ENCODE results near the gene GREM1. TPM values are rescaled to one million over a fixed set of nuclear protein-coding genes. Genes with fewer than 3 reads are reported as not detected.

The GREM1 gene
- total RNA-seq, 1 donor from 2014 or later, result 3.7 TPM

GRCh38 chr15:32718821-32719716 is 1.3 kb downstream of the GREM1 start:
- Histone ChIP-seq H3K4me3 (ENCODE audit: low read depth, low read length) (no peak overlapping the region), H3K36me3 (ENCODE audit: control insufficient read depth, insufficient read depth, low read length) (no peaks in the 10 kb centered on the region), H3K27me3 (ENCODE audit: control insufficient read depth, insufficient read depth, low read length) (peaks cover 42% of the 10 kb centered on the region)
- TF ChIP-seq CTCF (IDR thresholded peaks at IDR 0.05; ENCODE audit: insufficient read depth, low read length, severe bottlenecking), result no peak
- DNase-seq (ENCODE audit: low read depth), result no peak
- no peak for FAIRE-seq

- no peaks in the 10 kb centered on the region for H3K36me3 ChIP-seq (ENCODE audit: control insufficient read depth, insufficient read depth, low read length)
- FAIRE-seq, result no peak
- no peak for TF ChIP-seq CTCF (IDR thresholded peaks at IDR 0.05; ENCODE audit: insufficient read depth, low read length, severe bottlenecking)
- peaks cover 32% of the 10 kb centered on the region for H3K27me3 ChIP-seq (ENCODE audit: control insufficient read depth, insufficient read depth, low read length)
- DNase-seq (ENCODE audit: low read depth), result no peak
- H3K4me3 ChIP-seq (ENCODE audit: low read depth, low read length), result no peak overlapping the region
Measured at GRCh38 chr15:32721596-32721995, 3.8 kb downstream of the GREM1 start.

- Histone ChIP-seq H3K4me3 (ENCODE audit: low read depth, low read length) (no peak overlapping the region), H3K36me3 (ENCODE audit: control insufficient read depth, insufficient read depth, low read length) (no peaks in the 10 kb centered on the region), H3K27me3 (ENCODE audit: control insufficient read depth, insufficient read depth, low read length) (peaks cover 27% of the 10 kb centered on the region)
- FAIRE-seq (no peak), DNase-seq (ENCODE audit: low read depth) (no peak)
- TF ChIP-seq CTCF (IDR thresholded peaks at IDR 0.05; ENCODE audit: insufficient read depth, low read length, severe bottlenecking), result no peak
Measured at GRCh38 chr15:32722136-32722535, 4.3 kb downstream of the GREM1 start.

GRCh38 chr15:32723171-32723948 is 5.6 kb downstream of the GREM1 start:
- TF ChIP-seq CTCF (IDR thresholded peaks at IDR 0.05; ENCODE audit: insufficient read depth, low read length, severe bottlenecking), result no peak
- peaks cover 19% of the 10 kb centered on the region for H3K27me3 ChIP-seq (ENCODE audit: control insufficient read depth, insufficient read depth, low read length)
- DNase-seq (ENCODE audit: low read depth) (no peak), FAIRE-seq (no peak)
- no peaks in the 10 kb centered on the region for H3K36me3 ChIP-seq (ENCODE audit: control insufficient read depth, insufficient read depth, low read length)
- no peak overlapping the region for H3K4me3 ChIP-seq (ENCODE audit: low read depth, low read length)

GRCh38 chr15:32729700-32730395 is 12.0 kb downstream of the GREM1 start:
- no peaks in the 10 kb centered on the region for H3K36me3 ChIP-seq (ENCODE audit: control insufficient read depth, insufficient read depth, low read length)
- H3K4me3 ChIP-seq (ENCODE audit: low read depth, low read length), result no peak overlapping the region
- FAIRE-seq, result peak; percentile 23
- peak; percentile 29 for DNase-seq (ENCODE audit: low read depth)
- H3K27me3 ChIP-seq (ENCODE audit: control insufficient read depth, insufficient read depth, low read length), result peaks cover 6% of the 10 kb centered on the region
- TF ChIP-seq CTCF (IDR thresholded peaks at IDR 0.05; ENCODE audit: insufficient read depth, low read length, severe bottlenecking), result no peak
